H1 (cell line): ENCODE measurements around the gene LMX1B. TPM values are rescaled to one million over a fixed set of nuclear protein-coding genes. Genes with fewer than 3 reads are reported as not detected.

ENCODE experiments used
- CTCF ChIA-PET: fragments of 300-600 bp; sonication (Branson Sonifier 250); formaldehyde crosslinking; loops from one replicate; lab custom pipeline; 2021; ENCODE audit not compliant: partially characterized antibody; lab: Charles Lee
- POLR2A ChIA-PET: fragments of 300-600 bp; sonication (Branson Sonifier 250); formaldehyde crosslinking; loops from one replicate; lab custom pipeline; 2021; ENCODE audit warnings: inconsistent platforms; ENCODE audit not compliant: partially characterized antibody; lab: Charles Lee
- DNase-seq, 2 experiments: peaks; one replicate each; pipeline versions ENCODE4 v3.0.0 to v3.0.0-alpha.2; 2010 to 2022; ENCODE audit warnings: low spot score in 2 of 2, low read depth in 1 of 2, mixed read lengths in 1 of 2
- FAIRE-seq: peaks from 2 replicates; lab custom pipeline; 2011; peaks lifted over from hg19 to GRCh38; lab: Jason Lieb, UNC
- H2AFZ ChIP-seq: 2 replicates; pipeline ENCODE4 v1.8.1; 2012; ENCODE audit warnings: low read length, inconsistent platforms
- H2AK5ac ChIP-seq: 2 replicates; pipeline ENCODE4 v1.6.1; 2013; ENCODE audit warnings: low read depth, low read length
- H2BK120ac ChIP-seq: replicated peaks from 2 replicates; pipeline ENCODE3; 2013; ENCODE audit warnings: low read depth, low read length, inconsistent platforms
- H2BK12ac ChIP-seq: 2 replicates; pipeline ENCODE4 v1.6.1; 2013; ENCODE audit warnings: low read depth, low read length
- H2BK15ac ChIP-seq: 2 replicates; pipeline ENCODE4 v1.6.1; 2013; ENCODE audit warnings: low read length
- H2BK20ac ChIP-seq: 2 replicates; pipeline ENCODE4 v1.6.1; 2013; ENCODE audit warnings: low read length
- H2BK5ac ChIP-seq: 2 replicates; pipeline ENCODE4 v1.6.1; 2013; ENCODE audit warnings: low read depth, low read length
- H3K14ac ChIP-seq: 2 replicates; pipeline ENCODE4 v1.6.1; 2013; ENCODE audit warnings: inconsistent platforms; ENCODE audit not compliant: insufficient read length
- H3K18ac ChIP-seq: 2 replicates; pipeline ENCODE4 v1.6.1; 2013; ENCODE audit warnings: low read length; ENCODE audit errors: extremely low read depth
- H3K23ac ChIP-seq: 2 replicates; pipeline ENCODE4 v1.6.1; 2013; ENCODE audit warnings: inconsistent platforms; ENCODE audit not compliant: insufficient read length
- H3K23me2 ChIP-seq: 2 replicates; pipeline ENCODE4 v1.6.1; 2013; ENCODE audit warnings: low read depth, low read length
- H3K27ac ChIP-seq: 2 replicates; pipeline ENCODE4 v1.6.1; 2011; ENCODE audit warnings: low read depth, low read length, inconsistent platforms
- H3K27me3 ChIP-seq, 4 experiments: replicated peaks in 1 of 4; 1 replicate in 1 of 4; 2 replicates in 3 of 4; pipeline versions ENCODE4 v1.6.1 to v1.8.1; 2011 to 2013; ENCODE audit warnings: low read length in 3 of 4, mild to moderate bottlenecking in 3 of 4, inconsistent platforms in 2 of 4, mixed read lengths in 2 of 4, moderate library complexity in 1 of 4; ENCODE audit not compliant: control insufficient read depth in 3 of 4, insufficient read depth in 3 of 4; ENCODE audit errors: extremely low read depth in 1 of 4
- H3K36me3 ChIP-seq, 4 experiments: 2 replicates each; pipeline versions ENCODE4 v1.6.1 to v1.8.1; 2011 to 2013; ENCODE audit warnings: mild to moderate bottlenecking in 4 of 4, low read length in 3 of 4, moderate library complexity in 2 of 4, control low read depth in 1 of 4, inconsistent platforms in 1 of 4; ENCODE audit not compliant: insufficient read depth in 4 of 4, control insufficient read depth in 2 of 4
- H3K4ac ChIP-seq: replicated peaks from 2 replicates; pipeline ENCODE3; 2013; ENCODE audit warnings: low read length, low read depth, mixed read lengths, inconsistent platforms; ENCODE audit not compliant: insufficient read length
- H3K4me1 ChIP-seq, 4 experiments: replicated peaks in 1 of 4; 1 replicate in 1 of 4; 2 replicates in 3 of 4; pipeline versions ENCODE4 v1.6.1 to v1.8.1; 2011 to 2013; ENCODE audit warnings: low read length in 3 of 4, inconsistent platforms in 2 of 4, mixed read lengths in 1 of 4; ENCODE audit not compliant: insufficient read depth in 4 of 4, control insufficient read depth in 3 of 4
- H3K4me2 ChIP-seq, 2 experiments: 2 replicates each; pipeline versions ENCODE4 v1.6.1 to v1.8.1; 2011 to 2013; ENCODE audit warnings: low read depth in 2 of 2, low read length in 2 of 2, control low read depth in 1 of 2, inconsistent platforms in 1 of 2, mild to moderate bottlenecking in 1 of 2; ENCODE audit not compliant: insufficient read depth in 1 of 2
- H3K4me3 ChIP-seq, 4 experiments: fragments of 200-600, 300-600 bp in 1 of 4; sonication (generic), shearing (Covaris generic), sonication (Bioruptor Twin) in 1 of 4; 2 replicates each; pipeline versions ENCODE4 v1.5.1 to v1.8.1; 2011 to 2016; ENCODE audit warnings: low read length in 4 of 4, low read depth in 3 of 4, control low read depth in 2 of 4, inconsistent platforms in 2 of 4, mild to moderate bottlenecking in 2 of 4, mixed read lengths in 1 of 4, moderate library complexity in 1 of 4; ENCODE audit not compliant: insufficient read depth in 2 of 4; ENCODE audit errors: extremely low read depth in 1 of 4
- H3K56ac ChIP-seq: replicated peaks from 2 replicates; pipeline ENCODE3; 2013; ENCODE audit warnings: low read depth, mild to moderate bottlenecking, mixed read lengths, low read length, inconsistent platforms; ENCODE audit not compliant: insufficient read length
- H3K79me1 ChIP-seq: 2 replicates; pipeline ENCODE4 v1.6.1; 2013; ENCODE audit warnings: low read depth, low read length, control low read depth
- H3K79me2 ChIP-seq, 2 experiments: 2 replicates each; pipeline versions ENCODE4 v1.6.1 to v1.8.1; 2012 to 2013; ENCODE audit warnings: low read length in 2 of 2, mild to moderate bottlenecking in 2 of 2, inconsistent platforms in 1 of 2; ENCODE audit not compliant: insufficient read depth in 2 of 2, control insufficient read depth in 1 of 2
- H3K9ac ChIP-seq, 4 experiments: replicated peaks in 1 of 4; 1 replicate in 1 of 4; 2 replicates in 3 of 4; pipeline versions ENCODE4 v1.6.1 to v1.8.1; 2011 to 2013; ENCODE audit warnings: low read depth in 3 of 4, low read length in 3 of 4, control low read depth in 2 of 4, mild to moderate bottlenecking in 2 of 4, moderate library complexity in 2 of 4, inconsistent platforms in 1 of 4; ENCODE audit errors: extremely low read depth in 1 of 4
- H3K9me3 ChIP-seq, 2 experiments: 2 replicates each; pipeline versions ENCODE4 v1.6.1 to v1.8.1; 2012 to 2013; ENCODE audit warnings: mild to moderate bottlenecking in 2 of 2, moderate library complexity in 2 of 2, control low read depth in 1 of 2, inconsistent platforms in 1 of 2, low read depth in 1 of 2, low read length in 1 of 2, mixed read lengths in 1 of 2; ENCODE audit not compliant: insufficient read depth in 2 of 2
- H4K20me1 ChIP-seq, 2 experiments: replicated peaks in 1 of 2; 2 replicates each; pipeline versions ENCODE3 to v1.8.1; 2011 to 2013; ENCODE audit warnings: inconsistent platforms in 2 of 2, low read length in 2 of 2, mild to moderate bottlenecking in 1 of 2; ENCODE audit not compliant: insufficient read depth in 2 of 2, control insufficient read depth in 1 of 2
- H4K5ac ChIP-seq: 2 replicates; pipeline ENCODE4 v1.6.1; 2013; ENCODE audit warnings: low read length, low read depth, mixed read lengths, inconsistent platforms; ENCODE audit not compliant: insufficient read length
- H4K8ac ChIP-seq: 2 replicates; pipeline ENCODE4 v1.8.0; 2013; ENCODE audit warnings: mild to moderate bottlenecking, moderate library complexity, low read length, inconsistent platforms; ENCODE audit not compliant: insufficient read depth; ENCODE audit errors: extremely low read depth
- H4K91ac ChIP-seq: replicated peaks from 2 replicates; pipeline ENCODE3; 2013; ENCODE audit warnings: low read length, mixed read lengths, inconsistent platforms; ENCODE audit not compliant: insufficient read length
- ASH2L ChIP-seq: fragments of 200-600, 300-600 bp; sonication (generic); IDR thresholded peaks from one replicate; pipeline ENCODE4 v1.7.1; 2017; ENCODE audit warnings: low read length
- E2F6 ChIP-seq: IDR thresholded peaks from 2 replicates; pipeline ENCODE4 v1.6.1; 2012; ENCODE audit warnings: inconsistent platforms
- HDAC2 ChIP-seq, 2 experiments: fragments of 300-600 bp in 1 of 2; sonication (generic) in 1 of 2; IDR thresholded peaks; 2 replicates each; pipeline ENCODE4 v1.6.1; 2011 to 2012; ENCODE audit warnings: low read depth in 2 of 2, low read length in 2 of 2, mild to moderate bottlenecking in 2 of 2, moderate library complexity in 2 of 2, borderline replicate concordance in 1 of 2, inconsistent platforms in 1 of 2
- KDM1A ChIP-seq: fragments of 200-600, 300-600 bp; sonication (generic); IDR thresholded peaks from 2 replicates; pipeline ENCODE4 v1.7.1; 2016; ENCODE audit warnings: mild to moderate bottlenecking, low read length, borderline replicate concordance
- KDM5A ChIP-seq: fragments of 200-600 bp; IDR thresholded peaks from 2 replicates; pipeline ENCODE4 v1.7.1; 2012; ENCODE audit warnings: mild to moderate bottlenecking, low read length, inconsistent platforms, mixed read lengths
- TEAD4 ChIP-seq: IDR thresholded peaks from 2 replicates; pipeline ENCODE4 v1.6.1; 2012; ENCODE audit warnings: low read depth, low read length, inconsistent platforms, mixed read lengths
- YY1 ChIP-seq: IDR thresholded peaks from 2 replicates; pipeline ENCODE4 v1.6.1; 2011; ENCODE audit warnings: low read depth, mild to moderate bottlenecking, low read length
- WGBS, 2 experiments: shearing (Covaris generic) in 1 of 2; methylation state at CpG; one replicate each; pipeline versions ENCODE4 v1.1.6 to v1.1.7; 2013 to 2015; ENCODE audit warnings: low lambda C conversion rate in 2 of 2, mixed read lengths in 2 of 2, inconsistent platforms in 1 of 2, low coverage in 1 of 2, missing lambda C conversion rate in 1 of 2; ENCODE audit not compliant: insufficient replicate concordance in 2 of 2, insufficient coverage in 1 of 2, insufficient read length in 1 of 2; ENCODE audit errors: extremely low coverage in 1 of 2, missing lambda C conversion rate in 1 of 2; 5-methylcytosine and 5-hydroxymethylcytosine counted together
- polyA plus RNA-seq, 7 experiments: library from polyadenylated mRNA; depleted of rRNA in 3 of 7; stranded (reverse) in 5 of 7; unstranded in 2 of 7; fragments of >200 nt in 5 of 7; fragments of 200-250 nt in 2 of 7; gene quantifications; 1 replicate in 5 of 7; 2 replicates in 1 of 7; 4 replicates in 1 of 7; pipeline versions ENCODE4 v1.2.1 to v1.2.3, GENCODE V29; 2011 to 2013; ENCODE audit warnings: missing spikeins in 2 of 7, mixed read lengths in 2 of 7
- total RNA-seq: library from RNA; stranded (reverse); fragmentation: NEBNext Ultra II Directional; extraction: Animal tissue kit (Norgen Biotek cat#: 25700); gene quantifications from 2 replicates; pipeline ENCODE4 v1.2.1, GENCODE V29; 2021

LMX1B gene
- total and polyA plus RNA-seq, 2 of the 8 experiments (the other 6 are each of a cell fraction or from before 2014, with no cell fraction given): 0.09 to 0.37 TPM

GRCh38 chr9:126682113-126682810 lies 68.5 kb downstream of the LMX1B start:
- Histone ChIP-seq H4K20me1 (no peaks in the 10 kb centered on the region), H2BK120ac (no peak overlapping the region), H3K4me1 (peaks cover 6 to 22% (median 11%) of the 10 kb centered on the region in 4 experiments), H3K23ac (no peak overlapping the region), H3K4ac (no peak overlapping the region), H3K9ac (no peak overlapping the region), H3K27ac (no peak overlapping the region), H3K4me3 (peak overlapping the region in 1 of 4 experiments; percentile 49; a peak in 2 of 8 replicates), H4K8ac (no peak overlapping the region), H2BK5ac (no peak overlapping the region), H3K23me2 (peaks cover 7% of the 10 kb centered on the region), H3K36me3 (no peaks in the 10 kb centered on the region), H3K4me2 (peak overlapping the region; percentile 34 to 59), H2AFZ (no peak overlapping the region), H3K56ac (no peak overlapping the region), H3K9me3 (no peaks in the 10 kb centered on the region), H2BK12ac (peak overlapping the region; percentile 23; the same call in 1 of the 2 replicates), H2AK5ac (no peak overlapping the region), H2BK15ac (peak overlapping the region; percentile 72; the same call in 1 of the 2 replicates), H3K79me1 (no peaks in the 10 kb centered on the region), H3K27me3 (peaks cover 14 to 64% (median 56%) of the 10 kb centered on the region in 4 experiments), H3K14ac (no peak overlapping the region), H2BK20ac (no peak overlapping the region), H3K79me2 (no peaks in the 10 kb centered on the region), H4K91ac (no peak overlapping the region), H4K5ac (no peak overlapping the region), H3K18ac (no peak overlapping the region; the same call in 1 of the 2 replicates)
- TF ChIP-seq TEAD4 (peak; percentile 86), HDAC2 (IDR thresholded peaks at IDR 0.05; ENCODE audit: borderline replicate concordance in 1 of 2, low read depth in 2 of 2, low read length in 2 of 2) (no peak), E2F6 (no peak), KDM1A (peak; percentile 43; the same call in 1 of the 2 replicates), YY1 (no peak), ASH2L (peak; percentile 42), KDM5A (no peak)
- DNase-seq: no peak
- FAIRE-seq: no peak
- ChIA-PET POLR2A (interaction anchor here (1.4 to 2.8 kb wide), 2 partner anchors 9 to 14 kb away, joined by 4 to 10 read pairs; no protein-coding TSS in a partner anchor), CTCF (interaction anchor here (0.6 to 23.0 kb wide), 7 partner anchors 8 to 91 kb away, joined by 3 to 323 read pairs (median 7); no protein-coding TSS in a partner anchor)
- 29% methylated on average over 18 of the region's 24 CpGs; no CpG with 5 or more reads in 1 of the 2 experiments for WGBS, 2 experiments
